Measurements from ENCODE around the gene HSD11B1L.

GRCh38 chr19:5680437-5681368 is at the start of gene HSD11B1L, which contains the start of gene MICOS13:
- TF ChIP-seq CTCF (IDR thresholded peaks at IDR 0.05; ENCODE audit: insufficient read depth, low read length) (no peak), POLR2AphosphoS5 (IDR thresholded peaks at IDR 0.05; ENCODE audit: low read depth) (peak; percentile 71), SPI1 (IDR thresholded peaks at IDR 0.05; ENCODE audit: borderline replicate concordance, low read depth) (no peak)
- TF ChIP-seq, protein P1, sequence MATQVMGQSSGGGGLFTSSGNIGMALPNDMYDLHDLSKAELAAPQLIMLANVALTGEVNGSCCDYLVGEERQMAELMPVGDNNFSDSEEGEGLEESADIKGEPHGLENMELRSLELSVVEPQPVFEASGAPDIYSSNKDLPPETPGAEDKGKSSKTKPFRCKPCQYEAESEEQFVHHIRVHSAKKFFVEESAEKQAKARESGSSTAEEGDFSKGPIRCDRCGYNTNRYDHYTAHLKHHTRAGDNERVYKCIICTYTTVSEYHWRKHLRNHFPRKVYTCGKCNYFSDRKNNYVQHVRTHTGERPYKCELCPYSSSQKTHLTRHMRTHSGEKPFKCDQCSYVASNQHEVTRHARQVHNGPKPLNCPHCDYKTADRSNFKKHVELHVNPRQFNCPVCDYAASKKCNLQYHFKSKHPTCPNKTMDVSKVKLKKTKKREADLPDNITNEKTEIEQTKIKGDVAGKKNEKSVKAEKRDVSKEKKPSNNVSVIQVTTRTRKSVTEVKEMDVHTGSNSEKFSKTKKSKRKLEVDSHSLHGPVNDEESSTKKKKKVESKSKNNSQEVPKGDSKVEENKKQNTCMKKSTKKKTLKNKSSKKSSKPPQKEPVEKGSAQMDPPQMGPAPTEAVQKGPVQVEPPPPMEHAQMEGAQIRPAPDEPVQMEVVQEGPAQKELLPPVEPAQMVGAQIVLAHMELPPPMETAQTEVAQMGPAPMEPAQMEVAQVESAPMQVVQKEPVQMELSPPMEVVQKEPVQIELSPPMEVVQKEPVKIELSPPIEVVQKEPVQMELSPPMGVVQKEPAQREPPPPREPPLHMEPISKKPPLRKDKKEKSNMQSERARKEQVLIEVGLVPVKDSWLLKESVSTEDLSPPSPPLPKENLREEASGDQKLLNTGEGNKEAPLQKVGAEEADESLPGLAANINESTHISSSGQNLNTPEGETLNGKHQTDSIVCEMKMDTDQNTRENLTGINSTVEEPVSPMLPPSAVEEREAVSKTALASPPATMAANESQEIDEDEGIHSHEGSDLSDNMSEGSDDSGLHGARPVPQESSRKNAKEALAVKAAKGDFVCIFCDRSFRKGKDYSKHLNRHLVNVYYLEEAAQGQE (IDR thresholded peaks at IDR 0.05; ENCODE audit: insufficient replicate concordance, low read depth) = no peak

All from HL-60 (cell line).